H1 (cell line): ENCODE results near the gene STRN4. TPM values are rescaled to one million over a fixed set of nuclear protein-coding genes. Genes with fewer than 3 reads are reported as not detected.

Source experiments
- CTCF ChIA-PET: fragments of 300-600 bp; sonication (Branson Sonifier 250); formaldehyde crosslinking; loops from one replicate; lab custom pipeline; 2021; ENCODE audit not compliant: partially characterized antibody; lab: Charles Lee
- POLR2A ChIA-PET: fragments of 300-600 bp; sonication (Branson Sonifier 250); formaldehyde crosslinking; loops from one replicate; lab custom pipeline; 2021; ENCODE audit warnings: inconsistent platforms; ENCODE audit not compliant: partially characterized antibody; lab: Charles Lee
- DNase-seq, 2 experiments: peaks; one replicate each; pipeline versions ENCODE4 v3.0.0 to v3.0.0-alpha.2; 2010 to 2022; ENCODE audit warnings: low spot score in 2 of 2, low read depth in 1 of 2, mixed read lengths in 1 of 2
- FAIRE-seq: peaks from 2 replicates; lab custom pipeline; 2011; peaks lifted over from hg19 to GRCh38; lab: Jason Lieb, UNC
- H2AFZ ChIP-seq: 2 replicates; pipeline ENCODE4 v1.8.1; 2012; ENCODE audit warnings: low read length, inconsistent platforms
- H2AK5ac ChIP-seq: 2 replicates; pipeline ENCODE4 v1.6.1; 2013; ENCODE audit warnings: low read depth, low read length
- H2BK120ac ChIP-seq: replicated peaks from 2 replicates; pipeline ENCODE3; 2013; ENCODE audit warnings: low read depth, low read length, inconsistent platforms
- H2BK12ac ChIP-seq: 2 replicates; pipeline ENCODE4 v1.6.1; 2013; ENCODE audit warnings: low read depth, low read length
- H2BK15ac ChIP-seq: 2 replicates; pipeline ENCODE4 v1.6.1; 2013; ENCODE audit warnings: low read length
- H2BK20ac ChIP-seq: 2 replicates; pipeline ENCODE4 v1.6.1; 2013; ENCODE audit warnings: low read length
- H2BK5ac ChIP-seq: 2 replicates; pipeline ENCODE4 v1.6.1; 2013; ENCODE audit warnings: low read depth, low read length
- H3K14ac ChIP-seq: 2 replicates; pipeline ENCODE4 v1.6.1; 2013; ENCODE audit warnings: inconsistent platforms; ENCODE audit not compliant: insufficient read length
- H3K18ac ChIP-seq: 2 replicates; pipeline ENCODE4 v1.6.1; 2013; ENCODE audit warnings: low read length; ENCODE audit errors: extremely low read depth
- H3K23ac ChIP-seq: 2 replicates; pipeline ENCODE4 v1.6.1; 2013; ENCODE audit warnings: inconsistent platforms; ENCODE audit not compliant: insufficient read length
- H3K23me2 ChIP-seq: 2 replicates; pipeline ENCODE4 v1.6.1; 2013; ENCODE audit warnings: low read depth, low read length
- H3K27ac ChIP-seq: 2 replicates; pipeline ENCODE4 v1.6.1; 2011; ENCODE audit warnings: low read depth, low read length, inconsistent platforms
- H3K27me3 ChIP-seq, 4 experiments: replicated peaks in 1 of 4; 1 replicate in 1 of 4; 2 replicates in 3 of 4; pipeline versions ENCODE4 v1.6.1 to v1.8.1; 2011 to 2013; ENCODE audit warnings: low read length in 3 of 4, mild to moderate bottlenecking in 3 of 4, inconsistent platforms in 2 of 4, mixed read lengths in 2 of 4, moderate library complexity in 1 of 4; ENCODE audit not compliant: control insufficient read depth in 3 of 4, insufficient read depth in 3 of 4; ENCODE audit errors: extremely low read depth in 1 of 4
- H3K36me3 ChIP-seq, 4 experiments: 2 replicates each; pipeline versions ENCODE4 v1.6.1 to v1.8.1; 2011 to 2013; ENCODE audit warnings: mild to moderate bottlenecking in 4 of 4, low read length in 3 of 4, moderate library complexity in 2 of 4, control low read depth in 1 of 4, inconsistent platforms in 1 of 4; ENCODE audit not compliant: insufficient read depth in 4 of 4, control insufficient read depth in 2 of 4
- H3K4ac ChIP-seq: replicated peaks from 2 replicates; pipeline ENCODE3; 2013; ENCODE audit warnings: low read length, low read depth, mixed read lengths, inconsistent platforms; ENCODE audit not compliant: insufficient read length
- H3K4me1 ChIP-seq, 4 experiments: replicated peaks in 1 of 4; 1 replicate in 1 of 4; 2 replicates in 3 of 4; pipeline versions ENCODE4 v1.6.1 to v1.8.1; 2011 to 2013; ENCODE audit warnings: low read length in 3 of 4, inconsistent platforms in 2 of 4, mixed read lengths in 1 of 4; ENCODE audit not compliant: insufficient read depth in 4 of 4, control insufficient read depth in 3 of 4
- H3K4me2 ChIP-seq, 2 experiments: 2 replicates each; pipeline versions ENCODE4 v1.6.1 to v1.8.1; 2011 to 2013; ENCODE audit warnings: low read depth in 2 of 2, low read length in 2 of 2, control low read depth in 1 of 2, inconsistent platforms in 1 of 2, mild to moderate bottlenecking in 1 of 2; ENCODE audit not compliant: insufficient read depth in 1 of 2
- H3K4me3 ChIP-seq, 4 experiments: fragments of 200-600, 300-600 bp in 1 of 4; sonication (generic), shearing (Covaris generic), sonication (Bioruptor Twin) in 1 of 4; 2 replicates each; pipeline versions ENCODE4 v1.5.1 to v1.8.1; 2011 to 2016; ENCODE audit warnings: low read length in 4 of 4, low read depth in 3 of 4, control low read depth in 2 of 4, inconsistent platforms in 2 of 4, mild to moderate bottlenecking in 2 of 4, mixed read lengths in 1 of 4, moderate library complexity in 1 of 4; ENCODE audit not compliant: insufficient read depth in 2 of 4; ENCODE audit errors: extremely low read depth in 1 of 4
- H3K56ac ChIP-seq: replicated peaks from 2 replicates; pipeline ENCODE3; 2013; ENCODE audit warnings: low read depth, mild to moderate bottlenecking, mixed read lengths, low read length, inconsistent platforms; ENCODE audit not compliant: insufficient read length
- H3K79me1 ChIP-seq: 2 replicates; pipeline ENCODE4 v1.6.1; 2013; ENCODE audit warnings: low read depth, low read length, control low read depth
- H3K79me2 ChIP-seq, 2 experiments: 2 replicates each; pipeline versions ENCODE4 v1.6.1 to v1.8.1; 2012 to 2013; ENCODE audit warnings: low read length in 2 of 2, mild to moderate bottlenecking in 2 of 2, inconsistent platforms in 1 of 2; ENCODE audit not compliant: insufficient read depth in 2 of 2, control insufficient read depth in 1 of 2
- H3K9ac ChIP-seq, 4 experiments: replicated peaks in 1 of 4; 1 replicate in 1 of 4; 2 replicates in 3 of 4; pipeline versions ENCODE4 v1.6.1 to v1.8.1; 2011 to 2013; ENCODE audit warnings: low read depth in 3 of 4, low read length in 3 of 4, control low read depth in 2 of 4, mild to moderate bottlenecking in 2 of 4, moderate library complexity in 2 of 4, inconsistent platforms in 1 of 4; ENCODE audit errors: extremely low read depth in 1 of 4
- H3K9me3 ChIP-seq, 2 experiments: 2 replicates each; pipeline versions ENCODE4 v1.6.1 to v1.8.1; 2012 to 2013; ENCODE audit warnings: mild to moderate bottlenecking in 2 of 2, moderate library complexity in 2 of 2, control low read depth in 1 of 2, inconsistent platforms in 1 of 2, low read depth in 1 of 2, low read length in 1 of 2, mixed read lengths in 1 of 2; ENCODE audit not compliant: insufficient read depth in 2 of 2
- H4K20me1 ChIP-seq, 2 experiments: replicated peaks in 1 of 2; 2 replicates each; pipeline versions ENCODE3 to v1.8.1; 2011 to 2013; ENCODE audit warnings: inconsistent platforms in 2 of 2, low read length in 2 of 2, mild to moderate bottlenecking in 1 of 2; ENCODE audit not compliant: insufficient read depth in 2 of 2, control insufficient read depth in 1 of 2
- H4K5ac ChIP-seq: 2 replicates; pipeline ENCODE4 v1.6.1; 2013; ENCODE audit warnings: low read length, low read depth, mixed read lengths, inconsistent platforms; ENCODE audit not compliant: insufficient read length
- H4K8ac ChIP-seq: 2 replicates; pipeline ENCODE4 v1.8.0; 2013; ENCODE audit warnings: mild to moderate bottlenecking, moderate library complexity, low read length, inconsistent platforms; ENCODE audit not compliant: insufficient read depth; ENCODE audit errors: extremely low read depth
- H4K91ac ChIP-seq: replicated peaks from 2 replicates; pipeline ENCODE3; 2013; ENCODE audit warnings: low read length, mixed read lengths, inconsistent platforms; ENCODE audit not compliant: insufficient read length
- ASH2L ChIP-seq: fragments of 200-600, 300-600 bp; sonication (generic); IDR thresholded peaks from one replicate; pipeline ENCODE4 v1.7.1; 2017; ENCODE audit warnings: low read length
- CEBPB ChIP-seq: IDR thresholded peaks from 2 replicates; pipeline ENCODE4 v1.6.1; 2012; ENCODE audit warnings: low read depth, low read length
- CHD1 ChIP-seq: IDR thresholded peaks from 2 replicates; pipeline ENCODE4 v1.6.1; 2012; ENCODE audit warnings: low read depth, low read length, improper control_type of control experiment
- CTCF ChIP-seq, 3 experiments: IDR thresholded peaks; 1 replicate in 2 of 3; 2 replicates in 1 of 3; pipeline versions ENCODE4 v1.5.1 to v1.6.1; 2011; ENCODE audit warnings: low read length in 3 of 3, mild to moderate bottlenecking in 3 of 3, inconsistent platforms in 2 of 3, low read depth in 1 of 3, moderate library complexity in 1 of 3; ENCODE audit not compliant: insufficient read depth in 1 of 3; ENCODE audit errors: control extremely low read depth in 1 of 3
- POLR2A ChIP-seq, 2 experiments: IDR thresholded peaks; 1 replicate in 1 of 2; 2 replicates in 1 of 2; pipeline ENCODE4 v1.6.1; 2011; ENCODE audit warnings: low read depth in 2 of 2, low read length in 2 of 2, mild to moderate bottlenecking in 2 of 2; ENCODE audit errors: control extremely low read depth in 1 of 2
- POU5F1 ChIP-seq: IDR thresholded peaks from 2 replicates; pipeline ENCODE4 v1.6.1; 2011; ENCODE audit warnings: low read depth, mild to moderate bottlenecking, low read length, moderate library complexity
- RBBP5 ChIP-seq: IDR thresholded peaks from 2 replicates; pipeline ENCODE4 v1.7.1; 2012; ENCODE audit warnings: low read depth, mild to moderate bottlenecking, inconsistent platforms, low read length, moderate library complexity, borderline replicate concordance
- TAF7 ChIP-seq: optimal IDR thresholded peaks from 2 replicates; pipeline ENCODE3; 2011; ENCODE audit warnings: low read depth, mild to moderate bottlenecking, inconsistent platforms, low read length, moderate library complexity, borderline replicate concordance
- ZNF274 ChIP-seq: IDR thresholded peaks from 2 replicates; pipeline ENCODE4 v1.7.0; 2012; ENCODE audit warnings: low read length, borderline replicate concordance; ENCODE audit errors: extremely low read depth
- WGBS, 2 experiments: shearing (Covaris generic) in 1 of 2; methylation state at CpG; one replicate each; pipeline versions ENCODE4 v1.1.6 to v1.1.7; 2013 to 2015; ENCODE audit warnings: low lambda C conversion rate in 2 of 2, mixed read lengths in 2 of 2, inconsistent platforms in 1 of 2, low coverage in 1 of 2, missing lambda C conversion rate in 1 of 2; ENCODE audit not compliant: insufficient replicate concordance in 2 of 2, insufficient coverage in 1 of 2, insufficient read length in 1 of 2; ENCODE audit errors: extremely low coverage in 1 of 2, missing lambda C conversion rate in 1 of 2; 5-methylcytosine and 5-hydroxymethylcytosine counted together
- polyA plus RNA-seq, 7 experiments: library from polyadenylated mRNA; depleted of rRNA in 3 of 7; stranded (reverse) in 5 of 7; unstranded in 2 of 7; fragments of >200 nt in 5 of 7; fragments of 200-250 nt in 2 of 7; gene quantifications; 1 replicate in 5 of 7; 2 replicates in 1 of 7; 4 replicates in 1 of 7; pipeline versions ENCODE4 v1.2.1 to v1.2.3, GENCODE V29; 2011 to 2013; ENCODE audit warnings: missing spikeins in 2 of 7, mixed read lengths in 2 of 7
- total RNA-seq: library from RNA; stranded (reverse); fragmentation: NEBNext Ultra II Directional; extraction: Animal tissue kit (Norgen Biotek cat#: 25700); gene quantifications from 2 replicates; pipeline ENCODE4 v1.2.1, GENCODE V29; 2021
- TF ChIP-seq, protein P1 (sequence below): IDR thresholded peaks from 2 replicates; pipeline ENCODE4 v1.6.1; 2012; ENCODE audit warnings: low read length, inconsistent platforms

STRN4 gene
- total and polyA plus RNA-seq, 2 of the 8 experiments (the other 6 are each of a cell fraction or from before 2014, with no cell fraction given): 120 to 187 TPM

DNA sequence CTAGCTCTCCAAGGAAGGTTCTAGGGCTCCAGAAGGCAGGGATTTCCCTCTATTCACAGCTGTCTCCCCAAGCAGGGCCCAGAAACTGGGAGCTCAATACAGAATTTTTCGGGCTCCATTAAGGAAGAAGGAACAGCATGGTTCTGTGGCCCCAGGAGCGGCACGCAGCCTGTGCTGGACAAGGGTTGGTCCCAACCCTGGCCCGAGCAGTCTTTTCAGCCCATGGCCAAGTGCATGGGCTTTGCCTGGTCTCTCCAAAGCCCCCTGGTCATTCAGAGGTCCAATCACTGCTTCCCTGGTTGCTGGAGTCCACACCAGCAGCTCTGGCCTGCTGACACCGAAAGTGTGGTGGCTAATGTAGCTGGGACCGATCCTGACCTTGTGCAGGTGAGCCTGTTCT is 22.8 kb downstream of the STRN4 start:
- Histone ChIP-seq H2BK120ac (no peak overlapping the region), H4K5ac (no peak overlapping the region), H3K79me2 (peaks cover 0 to 3% of the 10 kb centered on the region in 2 experiments; a peak in 1 of 4 replicates), H3K23me2 (no peaks in the 10 kb centered on the region), H3K27ac (no peak overlapping the region), H3K4me2 (no peak overlapping the region), H2BK5ac (no peak overlapping the region), H2BK20ac (no peak overlapping the region), H4K8ac (no peak overlapping the region), H4K20me1 (peaks cover 16 to 39% of the 10 kb centered on the region in 2 experiments), H2BK12ac (no peak overlapping the region), H2AFZ (no peak overlapping the region), H3K4me3 (no peak overlapping the region), H3K9ac (no peak overlapping the region), H3K27me3 (no peaks in the 10 kb centered on the region), H3K56ac (no peak overlapping the region), H3K4ac (no peak overlapping the region), H3K79me1 (peaks cover 5% of the 10 kb centered on the region; the same call in 1 of the 2 replicates), H2AK5ac (no peak overlapping the region), H3K36me3 (peaks cover 23 to 77% (median 60%) of the 10 kb centered on the region in 4 experiments), H3K4me1 (peaks cover 0 to 3% (median 0%) of the 10 kb centered on the region in 4 experiments; a peak in 5 of 7 replicates), H3K23ac (no peak overlapping the region), H4K91ac (no peak overlapping the region), H3K14ac (no peak overlapping the region), H3K18ac (no peak overlapping the region), H3K9me3 (no peaks in the 10 kb centered on the region), H2BK15ac (no peak overlapping the region)
- CTCF ChIA-PET: interaction anchor here (0.6 to 15.8 kb wide), 8 partner anchors 12 to 878 kb away, joined by 3 to 188 read pairs (median 4); no protein-coding TSS in a partner anchor
- WGBS, 2 experiments: 92% methylated on average over 6 of the region's 6 CpGs; no CpG with 5 or more reads in 1 of the 2 experiments
- DNase-seq: no peak
- POLR2A ChIA-PET: interaction anchor here (0.8 to 1.8 kb wide), 5 partner anchors 10 to 64 kb away, joined by 3 to 4 read pairs (median 4); no protein-coding TSS in a partner anchor
- FAIRE-seq: no peak
- TF ChIP-seq POLR2A (IDR thresholded peaks at IDR 0.05; ENCODE audit: control extremely low read depth in 1 of 2, low read depth in 2 of 2, low read length in 2 of 2) (no peak), RBBP5 (no peak), ZNF274 (no peak), TAF7 (no peak), ASH2L (no peak), CTCF (IDR thresholded peaks at IDR 0.05; ENCODE audit: control extremely low read depth in 1 of 3, insufficient read depth in 1 of 3, low read depth in 1 of 3, low read length in 3 of 3) (no peak), CEBPB (no peak), POU5F1 (no peak), CHD1 (no peak)
- TF ChIP-seq, protein P1, sequence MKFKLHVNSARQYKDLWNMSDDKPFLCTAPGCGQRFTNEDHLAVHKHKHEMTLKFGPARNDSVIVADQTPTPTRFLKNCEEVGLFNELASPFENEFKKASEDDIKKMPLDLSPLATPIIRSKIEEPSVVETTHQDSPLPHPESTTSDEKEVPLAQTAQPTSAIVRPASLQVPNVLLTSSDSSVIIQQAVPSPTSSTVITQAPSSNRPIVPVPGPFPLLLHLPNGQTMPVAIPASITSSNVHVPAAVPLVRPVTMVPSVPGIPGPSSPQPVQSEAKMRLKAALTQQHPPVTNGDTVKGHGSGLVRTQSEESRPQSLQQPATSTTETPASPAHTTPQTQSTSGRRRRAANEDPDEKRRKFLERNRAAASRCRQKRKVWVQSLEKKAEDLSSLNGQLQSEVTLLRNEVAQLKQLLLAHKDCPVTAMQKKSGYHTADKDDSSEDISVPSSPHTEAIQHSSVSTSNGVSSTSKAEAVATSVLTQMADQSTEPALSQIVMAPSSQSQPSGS: no peak
